GM18508 (cell line): ENCODE data around the gene OR6M1.

Experiments used
- ATAC-seq: cut with Tn5 transposase; IDR thresholded peaks from one replicate; pipeline ENCODE4 v1.9.1; 2021; ENCODE audit warnings: moderate number of reproducible peaks; ENCODE audit not compliant: insufficient read depth, unreplicated experiment

OR6M1 gene, protein sequence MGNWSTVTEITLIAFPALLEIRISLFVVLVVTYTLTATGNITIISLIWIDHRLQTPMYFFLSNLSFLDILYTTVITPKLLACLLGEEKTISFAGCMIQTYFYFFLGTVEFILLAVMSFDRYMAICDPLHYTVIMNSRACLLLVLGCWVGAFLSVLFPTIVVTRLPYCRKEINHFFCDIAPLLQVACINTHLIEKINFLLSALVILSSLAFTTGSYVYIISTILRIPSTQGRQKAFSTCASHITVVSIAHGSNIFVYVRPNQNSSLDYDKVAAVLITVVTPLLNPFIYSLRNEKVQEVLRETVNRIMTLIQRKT

DNA sequence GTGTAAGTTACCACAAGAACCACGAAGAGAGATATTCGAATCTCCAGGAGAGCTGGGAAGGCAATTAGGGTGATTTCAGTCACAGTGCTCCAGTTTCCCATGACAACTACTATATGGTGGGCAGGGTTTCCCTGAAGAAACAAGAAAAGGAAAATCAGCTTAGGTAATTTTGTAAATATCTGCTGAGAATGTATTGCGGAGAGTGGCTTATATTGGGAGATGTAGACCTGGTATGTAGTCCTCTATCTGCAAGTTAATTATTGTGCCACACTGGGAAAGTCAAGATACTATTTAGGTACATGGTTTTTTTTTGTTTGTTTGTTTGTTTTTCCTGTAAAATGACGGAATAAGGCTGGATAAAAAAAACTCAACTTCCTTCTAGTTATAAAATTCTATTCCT, at the start of gene OR6M1:
OR6M1 (minus strand) TSS at position 101 of the 400 bp plus-strand sequence; CDS start at position 101, 0 bp downstream.
- ATAC-seq: no peak

DNA sequence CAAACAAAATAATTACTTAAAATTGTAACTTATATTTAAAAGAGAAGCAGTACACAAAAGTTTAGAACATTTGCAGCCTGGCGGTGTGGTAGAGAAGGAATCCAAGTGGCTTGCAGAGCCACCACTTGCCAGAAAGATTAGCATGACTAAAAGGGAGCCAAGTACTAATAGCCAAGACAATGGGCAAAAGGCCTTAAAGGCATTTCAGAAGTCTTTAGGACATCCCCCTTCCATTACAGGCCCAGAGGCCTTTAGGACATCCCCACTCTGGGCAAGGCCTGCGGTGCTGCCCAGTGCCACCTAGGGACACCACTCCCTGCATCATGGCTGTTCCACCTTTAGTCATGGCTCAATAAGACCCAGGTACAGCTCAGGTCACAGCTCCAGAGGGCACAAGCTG, 46.9 kb upstream of the OR6M1 start:
- no peak for ATAC-seq

DNA sequence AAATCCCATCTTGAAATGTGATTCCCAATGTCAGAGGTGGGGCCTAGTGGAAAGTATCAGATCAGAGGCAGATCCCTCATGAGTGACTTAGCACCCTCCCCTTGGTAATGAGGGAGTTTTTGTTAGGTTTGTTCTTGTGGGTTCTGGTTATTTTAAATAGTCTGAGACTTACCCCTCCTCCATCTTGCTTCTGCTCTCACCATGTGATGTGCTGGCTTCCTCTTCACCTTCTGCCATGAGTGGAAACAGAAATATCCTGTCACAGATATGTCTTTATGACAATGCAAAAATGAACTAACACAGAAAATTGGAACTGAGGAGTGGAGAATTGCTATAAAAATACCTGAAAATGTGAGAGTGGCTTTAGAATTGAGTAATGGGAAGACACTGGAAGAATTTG, 46.2 kb upstream of the OR6M1 start:
- ATAC-seq: no peak

DNA sequence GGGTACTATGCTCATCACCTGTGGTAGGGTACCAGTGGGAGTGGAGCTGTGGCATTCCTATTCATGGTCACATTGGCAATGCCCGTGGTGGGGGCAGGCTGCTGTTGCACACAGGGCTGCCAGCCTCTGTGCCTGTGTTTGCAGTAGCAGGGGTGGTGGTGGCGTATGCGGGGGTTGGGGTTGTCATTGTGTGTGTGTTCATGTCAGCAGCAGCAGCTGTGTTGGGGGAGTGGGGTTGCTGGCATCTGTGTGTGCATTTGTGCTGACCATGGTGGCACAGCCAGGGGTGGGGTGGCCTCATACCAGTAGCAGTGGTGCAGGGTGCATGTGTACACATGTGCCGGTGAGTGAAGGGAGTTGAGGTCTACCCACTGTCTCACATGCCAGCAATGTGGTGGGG, 45.0 kb upstream of the OR6M1 start:
- no peak for ATAC-seq

DNA sequence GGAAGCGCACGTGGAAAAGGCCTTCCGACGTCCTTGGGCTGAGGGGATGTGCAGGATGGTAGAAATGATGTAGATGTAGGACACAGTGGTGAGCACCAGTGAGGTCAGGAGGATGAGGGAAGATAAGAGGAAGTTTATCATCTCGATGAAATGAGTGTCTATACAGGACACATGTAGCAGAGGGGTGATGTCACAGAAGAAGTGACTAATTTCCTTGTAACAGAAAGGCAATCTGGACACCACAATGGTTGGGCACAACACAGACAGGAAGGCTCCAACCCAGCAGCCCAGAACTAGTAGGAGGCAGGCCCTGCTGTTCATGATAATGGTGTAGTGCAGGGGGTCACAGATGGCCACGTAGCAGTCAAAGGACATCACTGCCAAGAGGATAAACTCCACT, 35.0 kb upstream of the OR6M1 start:
- ATAC-seq: no peak

DNA sequence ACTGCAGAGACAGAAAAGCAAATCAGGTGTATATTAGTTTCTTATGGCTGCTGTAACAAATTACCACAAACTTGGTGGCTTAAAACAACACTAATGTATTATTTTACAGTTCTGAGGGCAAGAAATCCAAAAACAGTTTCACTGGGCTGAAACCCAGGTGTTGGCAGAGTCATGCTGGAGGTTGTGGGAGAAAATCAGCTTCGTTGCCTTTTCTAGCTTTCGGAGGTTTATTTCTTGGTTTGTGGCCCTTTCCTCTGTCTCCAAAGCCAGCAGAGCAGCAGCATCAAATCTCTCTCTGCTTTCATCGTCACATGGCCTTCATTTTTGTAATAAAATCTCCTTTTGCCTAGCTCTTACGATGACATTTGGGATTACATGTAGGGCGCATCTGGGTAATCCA, 33.0 kb upstream of the OR6M1 start:
- no peak for ATAC-seq

DNA sequence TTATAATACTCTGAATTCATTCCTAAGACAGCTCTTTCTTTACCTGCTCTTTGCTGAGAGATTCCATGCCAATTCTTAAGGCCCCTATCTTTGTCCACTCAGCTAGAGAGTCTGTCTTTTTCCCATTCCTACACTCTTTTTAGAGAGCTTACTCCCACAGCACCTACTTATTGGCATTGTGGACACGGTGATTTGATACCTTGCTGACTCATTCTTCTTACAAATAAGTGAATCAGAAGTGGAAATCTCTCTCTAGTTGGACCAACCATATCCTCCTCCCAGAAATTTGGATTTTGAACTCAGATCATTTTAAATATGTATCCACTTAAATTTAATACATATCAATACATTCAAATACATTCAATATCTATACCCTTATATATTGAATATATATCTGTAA, 32.5 kb upstream of the OR6M1 start:
- no peak for ATAC-seq

DNA sequence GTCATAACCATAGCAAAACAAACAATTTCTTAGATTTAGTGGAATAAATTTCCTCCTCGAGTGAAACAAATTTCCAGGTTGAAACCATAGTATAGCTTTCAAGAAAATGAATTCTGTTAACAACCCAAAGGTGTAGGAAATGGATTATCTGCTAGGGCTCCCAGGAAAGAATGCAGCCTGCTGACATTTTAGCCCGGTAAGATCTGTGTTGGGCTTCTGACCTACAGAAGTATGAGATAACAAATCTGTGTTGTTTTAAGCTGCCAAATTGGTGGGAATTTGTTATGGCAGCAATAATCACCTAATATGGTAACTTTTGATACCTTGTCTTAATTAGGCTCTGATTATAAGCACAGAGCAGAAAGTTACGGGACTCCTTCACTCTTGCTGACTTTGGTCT, 32.0 kb upstream of the OR6M1 start:
- ATAC-seq: no peak

DNA sequence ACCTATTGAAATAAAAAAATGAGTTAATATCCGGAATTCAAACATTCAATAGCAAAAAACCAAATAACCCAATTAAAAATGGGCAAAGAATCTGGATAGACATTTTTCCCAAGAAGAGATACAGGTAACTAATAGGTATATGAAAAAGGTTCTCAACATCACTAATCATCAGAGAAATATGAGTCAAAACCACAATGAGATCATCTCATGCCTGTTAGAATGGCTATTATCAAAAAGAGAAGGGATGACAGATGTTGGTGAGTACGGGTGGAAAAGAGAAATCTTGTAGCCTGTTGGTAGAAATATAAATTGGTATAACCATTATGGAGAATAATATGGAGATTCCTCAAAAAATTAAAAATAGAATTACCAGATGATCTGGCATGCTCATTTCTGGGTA, 26.9 kb upstream of the OR6M1 start:
- ATAC-seq: no peak

DNA sequence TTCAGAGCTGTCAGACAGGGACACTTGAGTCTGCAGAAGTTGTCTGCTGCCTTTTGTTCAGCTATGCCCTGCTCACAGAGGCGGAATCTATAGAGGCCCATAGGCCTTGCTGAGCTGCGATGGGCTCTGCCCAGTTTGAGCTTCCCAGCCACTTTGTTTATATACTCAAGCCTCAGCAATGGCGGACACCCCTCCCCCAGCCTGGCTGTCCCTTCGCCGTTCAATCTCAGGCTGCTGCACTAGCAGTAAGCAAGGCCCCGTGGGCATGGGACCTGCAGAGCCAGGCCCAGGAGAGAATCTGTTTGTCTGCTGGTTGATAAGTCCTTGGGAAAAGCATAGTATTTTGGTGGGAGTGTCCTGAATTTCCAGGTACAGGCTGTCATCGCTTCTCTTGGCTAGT, 23.6 kb upstream of the OR6M1 start:
- no peak for ATAC-seq

DNA sequence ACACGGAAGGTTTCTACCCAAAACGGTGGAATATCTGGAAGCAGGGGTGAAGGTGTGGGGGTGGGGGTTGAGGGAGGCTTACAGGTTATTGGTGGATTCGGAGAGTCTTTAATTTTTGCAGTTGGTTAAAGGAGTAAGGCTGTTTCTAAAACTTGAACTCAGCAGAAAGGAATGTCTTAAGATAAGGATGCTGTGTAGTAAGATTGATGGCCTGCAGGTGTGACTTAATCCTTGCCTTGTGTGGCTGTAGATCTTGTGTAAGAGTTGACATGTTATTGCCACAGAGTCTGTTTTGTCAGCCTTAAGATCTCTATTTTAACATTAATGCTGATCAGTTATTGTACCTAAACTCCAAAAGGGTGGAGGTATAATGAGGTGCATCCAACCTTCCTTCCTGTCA, 16.4 kb upstream of the OR6M1 start:
- ATAC-seq: no peak

DNA sequence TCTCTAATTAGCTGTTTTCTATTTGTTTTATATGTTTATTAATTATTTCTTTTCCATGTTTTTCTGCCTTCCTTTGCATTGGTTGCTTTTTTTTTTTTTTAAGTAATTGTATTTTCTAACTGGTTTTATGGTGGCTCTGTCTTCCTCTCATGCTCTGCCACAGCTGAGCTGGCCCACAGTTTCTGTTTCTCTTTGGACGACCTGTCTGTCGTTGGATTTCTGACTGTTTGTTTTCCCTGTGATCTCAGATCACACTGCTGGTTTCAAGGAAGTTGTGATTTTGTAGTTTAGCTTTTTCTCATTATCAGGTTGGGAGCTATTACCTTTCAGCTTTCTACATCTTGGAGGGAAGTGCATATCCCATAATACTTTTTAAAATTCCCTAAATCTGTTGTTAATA, 15.9 kb upstream of the OR6M1 start:
- ATAC-seq: no peak

DNA sequence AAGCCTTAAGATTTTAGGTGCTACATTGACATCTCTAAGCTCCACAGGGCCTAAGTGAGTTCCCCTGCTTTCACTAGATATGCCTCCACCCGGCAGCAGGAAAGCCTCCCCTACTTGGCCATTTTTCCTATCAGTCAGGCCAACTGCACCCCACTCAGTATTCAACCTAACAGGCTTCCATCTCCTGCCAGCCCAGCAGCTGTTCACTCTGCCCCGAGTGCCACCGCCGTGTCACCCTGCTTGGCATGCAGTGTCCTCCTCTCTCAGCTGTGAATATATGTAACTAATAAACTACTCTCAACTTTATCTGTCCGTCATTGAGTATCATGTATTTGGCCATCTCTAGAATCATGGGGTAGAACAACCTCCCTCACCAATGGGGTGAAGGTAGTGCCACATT, 9.0 kb upstream of the OR6M1 start:
- no peak for ATAC-seq

DNA sequence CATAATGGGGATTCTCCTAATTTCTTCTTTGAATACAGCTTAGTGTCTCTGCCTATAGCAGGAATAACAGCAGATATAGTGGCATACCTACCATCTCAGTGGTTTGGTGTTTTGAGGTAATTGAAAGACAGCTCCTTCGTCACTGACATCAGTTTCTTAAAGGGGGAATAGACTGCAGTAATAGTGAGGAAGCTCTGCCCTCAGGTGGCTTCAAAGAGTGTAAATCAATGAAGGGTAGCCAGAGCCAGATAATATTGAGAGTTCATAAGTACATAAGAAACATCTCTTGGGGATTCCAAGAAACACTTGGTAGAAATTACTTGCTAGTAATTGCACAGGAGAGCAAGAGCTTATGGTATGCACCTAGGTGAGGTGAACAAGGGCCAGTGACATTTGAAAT, 4.4 kb downstream of the OR6M1 start:
- no peak for ATAC-seq

DNA sequence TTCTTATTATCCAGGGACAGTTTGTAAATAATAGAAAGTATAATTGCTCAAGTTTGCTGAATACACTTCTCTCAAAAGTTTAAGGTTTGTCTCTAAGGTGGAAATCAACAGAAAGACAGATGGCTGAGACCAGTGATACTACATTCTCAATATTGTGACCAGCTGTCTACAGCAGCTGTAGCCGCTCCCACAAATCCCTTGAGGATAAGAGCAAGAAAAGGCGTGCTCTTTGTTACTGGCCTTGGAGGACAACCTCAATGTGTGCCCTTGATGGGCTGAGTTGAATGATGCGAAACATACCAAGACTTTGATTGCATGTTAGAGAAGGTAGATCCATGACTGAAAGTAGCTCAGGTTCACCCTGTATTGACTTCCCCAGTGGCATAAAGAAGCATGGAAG, 6.1 kb downstream of the OR6M1 start:
- no peak for ATAC-seq

DNA sequence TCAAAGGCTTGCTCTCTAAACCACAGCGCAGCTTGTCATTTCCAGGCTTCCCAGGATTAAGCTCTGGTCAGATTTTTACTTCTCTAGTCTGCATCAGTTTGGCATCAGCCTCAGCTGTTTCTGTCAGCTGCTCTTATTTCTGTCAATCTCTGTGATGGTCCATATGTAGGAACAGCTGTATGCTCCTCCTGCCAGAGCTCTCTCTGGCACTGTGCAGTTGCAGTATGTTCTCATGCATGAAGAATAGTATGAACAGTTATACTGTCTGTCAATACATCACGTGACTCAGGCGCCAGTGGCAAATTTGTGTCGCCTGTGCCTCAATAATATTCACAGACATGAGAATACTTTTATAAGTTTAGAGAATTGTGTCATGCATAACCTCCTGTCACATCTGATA, 6.7 kb downstream of the OR6M1 start:
- ATAC-seq: no peak

DNA sequence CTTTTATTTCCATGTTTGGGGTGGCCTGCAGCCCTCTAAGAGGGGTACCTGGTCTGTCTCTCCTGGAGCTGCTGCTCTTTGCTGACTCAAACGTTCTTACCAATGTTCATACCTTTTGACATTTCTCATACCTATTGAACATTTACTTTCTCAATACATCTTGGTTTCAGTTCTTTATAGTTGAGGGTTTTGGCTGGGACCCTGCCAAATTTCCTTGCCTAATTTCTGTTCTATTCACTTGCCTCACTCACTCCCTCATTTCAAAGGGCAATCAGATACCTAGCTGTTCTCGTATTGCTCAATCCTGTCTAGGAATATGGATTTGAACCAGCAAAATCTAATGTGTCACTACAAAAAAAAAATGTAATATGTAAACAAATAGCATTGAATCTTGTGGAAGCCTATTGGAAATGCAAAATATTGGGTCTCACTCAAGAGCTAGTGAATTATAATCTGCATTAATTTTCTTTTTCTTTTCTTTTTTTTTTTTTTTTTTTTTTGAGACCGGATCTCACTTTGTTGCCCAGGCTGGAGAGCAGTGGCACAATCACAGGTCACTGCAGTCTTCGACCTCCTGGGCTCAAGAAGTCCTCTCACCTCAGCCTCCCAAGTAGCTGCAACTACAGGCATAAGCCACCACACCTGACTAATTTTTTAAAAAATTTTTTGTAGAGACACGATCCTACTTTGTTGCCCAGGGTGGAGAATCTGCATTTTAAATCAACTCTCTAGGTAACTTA, 7.5 kb downstream of the OR6M1 start:
- ATAC-seq: no peak

DNA sequence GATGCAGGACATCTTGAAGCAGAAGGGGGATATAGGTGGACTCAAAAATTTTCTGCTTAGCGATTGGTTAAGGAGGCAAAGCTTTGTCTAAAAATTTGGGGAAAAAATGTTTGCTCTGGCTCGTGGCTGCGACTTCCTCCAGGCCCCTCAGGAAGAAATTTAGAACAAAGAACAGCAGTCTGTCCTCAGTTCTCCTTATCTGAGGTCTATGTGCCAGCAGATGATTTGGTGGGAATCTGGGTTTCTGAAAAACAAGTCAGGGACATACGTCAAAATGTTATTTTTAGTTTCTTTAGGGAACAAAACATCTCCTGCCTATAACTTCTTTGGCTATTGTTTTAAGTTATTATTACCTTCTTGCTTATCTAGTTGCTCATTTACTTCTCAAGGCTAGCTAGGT, 8.1 kb downstream of the OR6M1 start:
- ATAC-seq: no peak

DNA sequence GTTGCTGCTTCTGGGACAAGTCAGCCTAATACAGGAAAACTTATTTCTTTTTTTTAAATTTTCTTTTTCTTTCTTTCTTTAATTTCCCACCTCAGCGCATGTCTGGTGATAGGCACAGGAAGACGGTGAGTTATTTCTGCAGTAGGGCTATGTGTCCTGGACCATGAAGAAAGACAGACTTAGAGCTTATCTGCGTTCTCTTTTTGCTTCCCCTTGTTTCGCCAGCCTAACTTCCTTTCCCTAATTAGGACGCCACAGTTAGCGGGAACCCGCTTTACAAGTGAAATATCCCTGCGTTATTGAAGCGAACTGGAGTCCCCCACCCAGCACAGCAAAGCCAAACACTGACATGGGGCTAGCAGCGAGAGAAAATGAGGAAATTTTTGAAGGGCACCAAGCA, 8.6 kb downstream of the OR6M1 start:
- no peak for ATAC-seq

DNA sequence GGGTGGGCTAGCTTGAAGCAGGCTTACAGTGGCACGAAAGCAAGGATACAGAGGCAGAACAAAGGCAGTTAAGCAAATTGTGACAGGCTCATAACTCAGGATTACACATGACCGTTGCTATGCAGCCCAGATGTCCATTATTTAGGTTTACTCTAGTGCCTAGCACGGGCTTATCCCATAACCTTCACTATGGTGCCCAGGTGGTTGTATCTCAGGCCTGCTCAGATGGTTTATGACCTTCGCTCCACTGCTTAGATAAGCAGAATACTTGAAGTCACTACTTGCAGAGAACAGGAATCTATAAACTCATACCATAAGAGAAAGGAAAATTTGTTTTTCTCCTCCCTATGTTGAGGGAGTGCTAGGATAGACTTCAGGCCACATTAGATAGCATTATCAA, 9.0 kb downstream of the OR6M1 start:
- no peak for ATAC-seq

DNA sequence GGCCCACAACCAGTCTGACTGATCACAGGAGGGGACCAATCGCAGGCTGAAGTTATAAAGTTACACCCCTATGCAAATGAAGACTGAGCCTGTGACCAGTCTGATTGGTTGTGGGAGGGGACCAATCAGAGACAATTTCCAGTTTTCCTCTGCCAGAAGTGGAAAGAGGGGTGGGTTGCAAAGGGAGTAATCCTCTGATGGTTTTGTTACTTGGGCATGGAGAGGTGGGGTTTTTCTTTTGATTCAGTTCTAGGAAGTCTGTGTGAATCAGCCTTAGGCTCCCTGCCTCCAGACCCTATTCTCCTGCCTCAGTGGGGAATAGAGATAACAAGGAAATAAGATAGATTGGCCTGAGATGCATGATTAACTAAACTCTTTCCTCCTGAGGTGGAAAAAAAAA, 9.9 kb downstream of the OR6M1 start:
- no peak for ATAC-seq

DNA sequence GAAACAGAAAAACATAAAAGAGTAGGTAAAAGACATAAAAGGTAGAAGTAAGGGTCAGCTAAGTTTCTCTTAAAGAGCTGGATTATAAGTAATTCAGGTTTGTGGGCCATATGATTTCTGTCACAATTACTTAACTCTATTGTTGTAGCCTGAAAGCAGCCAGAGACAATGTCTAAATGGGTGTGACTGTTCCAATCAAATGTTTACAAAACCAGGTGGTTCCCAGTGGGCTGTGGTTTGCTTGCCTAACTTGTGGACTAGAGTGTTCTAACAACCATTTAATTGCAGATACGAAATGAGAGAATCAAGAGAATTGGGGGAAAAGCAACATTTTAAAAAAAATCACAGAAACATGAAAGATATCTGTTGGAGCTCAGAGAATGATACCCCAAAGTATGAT, 22.6 kb downstream of the OR6M1 start:
- no peak for ATAC-seq
